ENCODE data around the gene UBE2D3.
"Not testable (repeated sequence)": the region's sequence is repeated elsewhere in the genome, so short reads cannot be mapped to it uniquely, and the experiment has no call there.

The UBE2D3 gene

GRCh38 chr4:102828497-102828808, 1.1 kb upstream of the UBE2D3 start:
- DNase-seq = no peak

- DNase-seq = peak; percentile 100
Observed at GRCh38 chr4:102827674-102828496, 534 bp upstream of the UBE2D3 start.

GRCh38 chr4:102826105-102826889, 1.1 kb downstream of the UBE2D3 start:
- no peak for DNase-seq

- peak; percentile 78 for DNase-seq
Observed at GRCh38 chr4:102825261-102826091, 1.9 kb downstream of the UBE2D3 start.

GRCh38 chr4:102824398-102824797, 3.0 kb downstream of the UBE2D3 start:
- no peak for DNase-seq

- DNase-seq = no peak
Observed at GRCh38 chr4:102823897-102824296, 3.5 kb downstream of the UBE2D3 start.

GRCh38 chr4:102823464-102823863, 3.9 kb downstream of the UBE2D3 start:
- DNase-seq = no peak

GRCh38 chr4:102819588-102820365, 7.6 kb downstream of the UBE2D3 start:
- DNase-seq = no peak

- not testable (repeated sequence) for DNase-seq
Observed at GRCh38 chr4:102819100-102819499, 8.3 kb downstream of the UBE2D3 start.

GRCh38 chr4:102817613-102818268, 9.6 kb downstream of the UBE2D3 start:
- DNase-seq = no peak

- DNase-seq = no peak
Observed at GRCh38 chr4:102817021-102817605, 10.2 kb downstream of the UBE2D3 start.

GRCh38 chr4:102815981-102816380, 11.4 kb downstream of the UBE2D3 start:
- DNase-seq = no peak

GRCh38 chr4:102809691-102810090, 17.7 kb downstream of the UBE2D3 start:
- no peak for DNase-seq

GRCh38 chr4:102809190-102809589, 18.2 kb downstream of the UBE2D3 start:
- peak; percentile 34 for DNase-seq

GRCh38 chr4:102808009-102808408, 19.3 kb downstream of the UBE2D3 start:
- no peak for DNase-seq

GRCh38 chr4:102807345-102807744, 20.0 kb downstream of the UBE2D3 start:
- DNase-seq = no peak

GRCh38 chr4:102799816-102800215, 27.5 kb downstream of the UBE2D3 start:
- DNase-seq = no peak

- DNase-seq = no peak
Observed at GRCh38 chr4:102794999-102795398, 32.4 kb downstream of the UBE2D3 start.

- peak; percentile 18 for DNase-seq
Observed at GRCh38 chr4:102792361-102792936, 34.9 kb downstream of the UBE2D3 start.

GRCh38 chr4:102791318-102791835, 36.0 kb downstream of the UBE2D3 start:
- DNase-seq = no peak

- peak; percentile 74 for DNase-seq
Observed at GRCh38 chr4:102789317-102789717, 38.0 kb downstream of the UBE2D3 start.
